Measurements from ENCODE around the gene SIRT3.
"Not testable (repeated sequence)": the region's sequence is repeated elsewhere in the genome, so short reads cannot be mapped to it uniquely, and the experiment has no call there.

Gene SIRT3

DNA sequence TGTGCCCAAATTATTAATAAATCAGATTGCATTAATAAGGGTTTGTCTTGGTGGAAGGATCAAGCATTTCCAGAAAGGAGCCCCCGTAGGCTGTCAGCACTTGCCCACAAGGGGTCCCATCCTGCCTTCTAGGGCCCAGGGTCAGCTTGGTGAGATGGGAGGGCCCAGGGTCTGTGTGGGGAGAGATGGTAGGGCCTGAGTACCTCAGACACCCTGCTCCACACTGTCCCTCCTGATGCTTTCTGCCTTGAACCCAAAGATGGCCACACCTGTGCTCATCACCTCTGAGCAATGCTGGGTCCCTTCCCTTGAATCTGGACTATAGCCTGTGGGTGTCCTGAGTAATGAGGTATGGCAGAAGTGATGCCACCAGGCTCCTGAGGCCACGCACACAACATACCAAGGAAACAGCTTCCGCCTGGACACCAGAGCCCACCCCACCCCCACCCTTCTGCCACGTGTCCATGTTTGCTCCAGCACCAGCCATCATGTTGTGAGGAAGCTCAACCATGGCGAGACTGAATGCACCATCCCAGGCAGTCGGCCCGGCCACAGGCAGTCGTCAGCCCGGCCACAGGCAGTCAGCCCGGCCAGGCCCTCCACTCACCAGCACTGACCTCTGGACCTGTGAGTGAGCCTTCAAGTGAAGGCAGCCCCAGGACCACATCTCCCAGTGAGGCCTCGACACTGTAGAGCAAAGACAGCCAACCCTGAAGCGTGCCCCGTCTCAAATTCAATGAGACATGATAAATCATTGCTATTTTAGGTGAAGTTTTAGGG, 35.7 kb downstream of the SIRT3 start:
- no peak for DNase-seq

DNA sequence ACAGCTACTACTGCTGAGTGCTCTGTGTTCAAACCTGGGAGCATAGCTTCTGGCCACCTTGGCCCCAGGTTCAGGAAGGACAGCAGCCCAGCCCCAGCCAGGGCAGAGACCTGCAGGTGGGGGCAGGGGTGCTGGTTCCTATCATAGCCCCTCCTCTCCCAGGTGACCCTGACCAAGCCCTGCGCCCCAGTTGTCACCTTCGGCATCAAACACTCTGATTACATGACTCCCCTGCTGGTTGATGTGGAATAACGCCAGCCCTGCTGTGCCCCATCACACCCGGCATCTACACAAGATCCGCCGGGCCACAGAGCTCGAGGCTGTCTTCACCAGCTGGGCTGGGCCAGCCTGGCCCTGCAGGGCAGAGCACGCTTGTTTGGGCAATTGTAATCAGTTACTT, 36.4 kb downstream of the SIRT3 start:
- DNase-seq: no peak

- DNase-seq: no peak
Measured at GRCh38 chr11:199004-199581, 37.0 kb downstream of the SIRT3 start.

DNA sequence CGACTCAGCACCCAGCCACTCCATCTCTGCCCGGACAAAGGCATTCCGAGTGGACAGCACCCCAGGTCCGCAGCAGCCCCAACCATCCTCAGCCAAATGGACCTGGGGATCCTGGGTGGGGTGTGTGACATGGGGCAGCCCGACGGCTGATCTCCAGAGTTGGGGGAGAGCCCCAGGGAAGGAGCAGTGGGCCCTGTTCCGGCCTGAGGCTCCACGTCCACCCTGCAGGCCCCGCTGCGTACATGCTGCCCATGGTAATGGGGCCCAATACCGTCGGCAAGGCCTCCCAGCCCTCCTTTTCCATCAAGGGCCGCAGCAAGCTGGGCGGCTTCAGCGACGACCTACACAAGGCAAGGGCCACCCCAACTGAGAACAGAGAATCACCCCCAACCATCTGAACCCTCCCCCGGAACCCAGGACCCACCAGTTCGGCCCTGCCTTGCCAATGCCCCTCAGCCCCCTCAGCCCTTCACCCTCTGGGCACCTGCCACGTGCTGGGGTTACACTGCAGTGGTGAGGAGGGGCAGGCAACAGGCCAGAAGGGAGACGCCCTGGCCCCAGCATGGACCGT, 37.8 kb downstream of the SIRT3 start:
- DNase-seq: no peak

DNA sequence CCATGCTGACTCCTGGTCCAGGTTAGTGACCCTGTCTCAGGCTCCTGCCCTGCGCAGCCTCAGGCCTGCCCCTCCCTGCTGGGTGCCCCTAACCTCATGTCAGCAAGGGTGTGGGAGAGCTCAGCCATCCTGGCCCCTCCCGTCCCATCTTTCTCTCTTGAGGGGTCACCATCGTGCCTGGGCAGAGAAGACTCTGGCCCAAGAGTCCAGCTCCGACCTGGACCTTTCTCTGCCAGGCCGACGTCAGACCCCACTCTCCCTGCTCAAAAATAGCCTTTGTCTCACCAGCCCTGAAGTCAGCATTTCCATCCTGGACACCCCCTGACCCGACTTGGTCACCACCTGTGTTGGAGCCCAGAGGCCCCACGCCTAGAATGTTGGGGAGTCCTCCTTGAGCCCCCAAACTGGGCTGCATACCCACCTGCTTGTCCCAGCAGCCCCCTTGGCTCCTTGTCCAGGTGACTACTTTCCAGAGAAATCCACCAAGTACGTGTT, 38.4 kb downstream of the SIRT3 start:
- DNase-seq: no peak

DNA sequence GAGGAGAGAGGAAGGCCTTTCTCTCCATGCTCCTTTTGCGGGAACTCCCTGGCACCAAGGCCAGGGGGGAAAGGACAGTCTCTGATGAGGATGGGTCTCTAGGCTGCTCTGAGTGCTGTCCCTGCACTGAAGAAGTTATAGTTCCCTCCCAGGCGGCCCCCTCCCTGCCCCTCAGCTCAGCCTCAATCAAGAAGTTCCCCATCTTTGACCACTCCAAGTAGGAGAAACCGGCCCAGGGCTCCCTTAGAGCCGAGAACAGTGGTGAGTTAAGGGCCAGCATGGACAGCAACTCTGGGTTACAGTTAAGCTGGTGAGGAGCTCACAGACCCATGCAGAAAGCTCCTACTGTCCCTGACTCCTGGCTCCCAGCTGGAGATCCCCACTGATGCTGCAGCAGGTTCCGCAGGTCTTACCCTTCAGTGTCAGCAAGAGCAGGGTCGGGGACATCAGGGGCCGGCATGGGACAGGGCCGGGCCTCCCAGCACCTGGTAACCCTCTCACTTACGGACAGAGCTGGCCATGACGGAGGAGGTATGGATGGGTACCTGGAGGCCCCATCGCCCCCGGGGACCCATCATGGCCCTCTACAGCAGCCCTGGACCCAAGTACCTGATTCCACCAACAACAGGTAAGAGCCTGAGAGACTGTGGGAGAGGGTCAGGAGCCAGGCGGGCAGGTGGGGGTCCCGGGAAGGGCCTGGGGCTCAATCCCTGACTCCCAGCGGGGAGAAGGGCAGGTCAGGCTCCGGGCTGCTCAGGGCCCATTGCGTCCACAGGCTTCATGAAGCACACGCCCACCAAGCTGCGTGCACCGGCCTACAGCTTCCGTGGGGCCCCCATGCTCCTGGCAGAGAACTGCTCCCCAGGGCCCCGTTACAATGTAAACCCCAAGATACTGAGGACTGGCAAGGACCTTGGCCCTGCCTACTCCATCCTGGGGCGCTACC, 39.1 kb downstream of the SIRT3 start:
- DNase-seq: no peak

GRCh38 chr11:193481-193880, 42.7 kb downstream of the SIRT3 start:
- not testable (repeated sequence) for DNase-seq

DNA sequence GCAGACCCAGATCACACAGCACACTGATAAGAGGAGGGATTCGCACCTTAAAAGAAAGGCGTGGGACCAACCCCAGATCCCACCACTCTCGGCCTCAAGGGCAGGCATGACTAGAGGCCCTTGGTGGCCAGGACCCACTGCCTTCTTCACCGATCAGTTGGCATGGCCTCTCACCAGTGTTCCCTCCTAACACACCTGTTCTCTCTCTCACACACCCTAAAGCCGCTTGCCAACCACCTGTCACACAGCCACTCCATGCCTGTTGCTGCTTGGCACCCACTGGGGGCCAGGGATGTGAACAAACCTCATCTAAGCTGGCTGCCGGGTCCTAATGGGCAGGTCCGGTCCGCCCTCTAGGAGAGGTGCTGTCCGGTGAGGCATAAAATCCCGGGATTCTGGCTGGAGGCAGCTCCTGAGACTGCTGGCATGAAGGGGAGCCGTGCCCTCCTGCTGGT, 43.4 kb downstream of the SIRT3 start, which contains the start of gene SCGB1C1:
TSS of gene SCGB1C1 (plus strand) at position 405 of the 455 bp plus-strand sequence. CDS start at position 427, 22 bp downstream.
- DNase-seq: not testable (repeated sequence)

DNA sequence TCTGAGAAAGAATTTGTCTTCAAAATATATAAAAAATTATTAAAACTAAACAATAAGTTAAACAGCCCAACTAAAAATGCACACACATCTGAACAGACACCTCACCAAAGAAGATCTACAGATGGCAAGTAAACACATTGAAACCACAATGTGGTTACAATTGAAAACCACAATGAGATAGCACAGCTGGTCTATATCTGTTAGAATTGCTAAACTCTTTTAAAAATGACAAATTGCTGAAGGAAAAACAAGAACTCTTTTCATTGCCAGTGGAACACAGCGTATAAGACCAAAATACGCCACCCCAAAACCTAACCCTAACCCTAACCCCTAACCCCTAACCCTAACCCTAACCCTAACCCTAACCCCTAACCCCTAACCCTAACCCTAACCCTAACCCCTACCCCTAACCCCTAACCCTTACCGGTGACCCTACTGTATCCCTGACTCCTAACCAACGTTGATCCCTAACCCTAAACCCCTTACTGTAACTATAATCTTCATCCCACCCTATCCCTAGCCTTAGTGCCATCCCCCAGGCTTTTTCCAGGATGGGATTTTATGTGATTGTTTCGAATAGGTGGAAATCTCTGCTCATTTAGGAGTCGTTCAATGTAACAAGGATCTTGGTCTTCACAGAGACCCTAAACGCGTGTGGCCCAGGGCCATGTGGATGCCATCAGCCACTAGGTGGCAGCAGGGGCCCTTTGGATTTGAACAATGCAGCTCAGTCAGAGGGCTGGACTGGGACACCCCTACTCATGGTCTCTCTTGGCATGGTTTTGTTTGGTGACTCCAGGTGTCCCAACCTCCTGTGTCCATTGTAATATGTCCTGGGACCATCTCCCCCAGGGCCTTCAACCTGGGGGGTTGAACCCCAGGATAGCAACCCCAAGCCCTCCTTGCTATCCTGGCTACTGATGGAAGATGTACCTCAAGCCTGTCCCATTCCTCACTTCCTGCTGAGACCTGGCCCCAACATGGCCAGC, 44.4 kb downstream of the SIRT3 start:
- not testable (repeated sequence) for DNase-seq

- not testable (repeated sequence) for DNase-seq
Measured at GRCh38 chr11:190546-190945, 45.6 kb downstream of the SIRT3 start.

DNA sequence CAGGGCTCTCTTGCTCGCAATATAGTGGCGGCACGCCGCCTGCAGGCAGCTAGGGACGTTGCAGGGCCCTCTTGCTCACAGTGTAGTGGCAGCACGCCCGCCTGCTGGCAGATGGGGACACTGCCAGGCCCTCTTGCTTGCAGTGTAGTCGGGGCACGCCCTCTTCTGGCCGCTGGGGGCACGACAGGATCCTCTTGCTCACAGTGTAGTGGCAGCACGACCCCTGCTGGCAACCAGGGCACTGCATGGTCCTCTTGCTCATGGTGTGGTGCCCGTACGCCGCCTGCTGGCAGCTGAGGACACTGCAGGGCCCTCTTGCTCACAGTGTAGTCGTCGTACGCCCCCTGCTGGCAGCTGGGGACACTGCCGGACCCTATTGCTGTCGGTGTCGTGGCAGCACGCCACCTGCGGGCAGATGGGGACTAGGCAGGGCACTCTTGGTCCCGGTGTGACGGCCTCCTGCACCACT, 46.3 kb downstream of the SIRT3 start:
- DNase-seq: not testable (repeated sequence)

- DNase-seq: not testable (repeated sequence)
Measured at GRCh38 chr11:189200-189783, 46.9 kb downstream of the SIRT3 start.

DNA sequence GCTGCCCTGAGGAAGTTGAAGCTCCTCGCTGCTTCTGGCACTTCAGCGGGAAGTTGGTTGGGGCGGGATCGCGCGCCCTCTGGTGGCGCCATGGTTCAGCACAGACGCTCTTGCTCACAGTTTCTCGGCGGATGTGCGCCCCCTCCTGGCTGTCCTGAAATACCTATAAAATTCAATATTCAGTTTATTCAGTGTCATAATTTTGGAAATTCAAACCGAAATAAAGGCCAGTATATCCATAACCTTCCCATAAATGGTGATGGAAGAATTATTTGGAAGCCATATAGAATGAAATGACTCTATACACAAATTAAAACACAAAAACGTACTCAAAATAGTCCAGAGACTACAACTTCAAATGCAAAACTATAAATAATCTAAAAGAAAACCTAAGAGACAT, 55.9 kb downstream of the SIRT3 start:
- DNase-seq: not testable (repeated sequence)
